NCI-H1092 treated with DMSO at 0.1 percent for 48 hours (cell line): Measurements from ENCODE around the gene DZIP1.
"Not testable (repeated sequence)": the region's sequence is repeated elsewhere in the genome, so short reads cannot be mapped to it uniquely, and the experiment has no call there.

Experiments used
- DNase-seq: peaks from one replicate; lab custom pipeline; 2025; lab: John Stamatoyannopoulos, UW

Gene DZIP1

DNA sequence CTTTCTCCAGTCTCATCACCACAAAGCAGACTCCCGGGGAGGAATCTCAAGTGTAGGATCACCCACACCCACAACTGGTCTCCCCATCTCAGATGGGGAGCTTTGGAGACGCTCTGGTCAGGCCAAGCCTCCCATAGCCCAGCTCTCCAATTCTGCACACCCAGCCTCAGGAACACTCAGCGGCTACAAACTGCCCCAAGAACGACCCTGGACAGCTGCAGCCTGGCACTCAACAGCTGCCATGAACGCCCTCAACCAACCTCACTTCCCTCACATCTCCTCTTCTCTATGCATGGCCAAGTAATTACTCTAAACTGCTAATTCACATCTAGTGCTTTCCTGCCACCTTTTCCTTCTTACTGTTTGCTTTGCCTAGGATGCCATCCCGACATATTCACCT lies 42.6 kb downstream of the DZIP1 start:
- DNase-seq: no peak

GRCh38 chr13:95601216-95601615 lies 43.3 kb downstream of the DZIP1 start:
- no peak for DNase-seq

DNA sequence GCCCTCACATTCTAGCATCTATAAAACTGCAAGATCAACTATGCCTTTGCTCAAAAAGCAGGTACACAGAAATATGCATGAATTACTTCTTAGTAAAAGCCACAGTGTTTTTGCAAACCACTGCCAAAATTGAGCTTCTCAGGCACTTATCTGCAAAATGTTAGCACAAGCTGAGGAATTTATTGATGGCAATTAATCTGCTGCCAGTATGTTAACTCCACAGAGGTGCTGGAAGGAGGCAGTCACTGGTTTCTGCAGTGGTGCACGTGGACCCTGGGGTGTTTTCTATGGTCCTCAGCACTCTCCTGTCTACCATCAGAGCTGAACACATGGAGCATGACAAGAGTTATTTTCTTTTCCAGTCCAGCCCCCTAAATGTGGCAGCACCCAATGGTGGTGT lies 47.8 kb downstream of the DZIP1 start:
- no peak for DNase-seq

GRCh38 chr13:95593462-95593861 lies 51.0 kb downstream of the DZIP1 start:
- no peak for DNase-seq

DNA sequence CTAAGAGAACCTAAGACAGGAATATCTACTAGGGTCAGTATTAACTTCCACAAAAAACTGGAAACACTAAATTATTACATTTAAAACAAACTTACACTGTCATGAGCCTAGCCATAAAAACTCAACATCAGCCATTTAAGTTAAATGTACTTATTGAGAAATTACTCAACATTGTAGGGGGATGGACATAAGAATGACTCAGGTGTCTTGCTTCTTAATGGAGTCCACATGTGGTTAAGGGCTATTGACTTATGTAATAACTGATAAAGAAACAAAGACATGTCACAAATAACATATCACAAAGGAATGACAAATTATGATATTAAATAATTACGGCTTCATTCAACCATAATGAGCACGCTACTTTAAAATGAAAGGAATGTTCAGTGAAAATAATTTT lies 55.8 kb downstream of the DZIP1 start:
- DNase-seq: no peak

DNA sequence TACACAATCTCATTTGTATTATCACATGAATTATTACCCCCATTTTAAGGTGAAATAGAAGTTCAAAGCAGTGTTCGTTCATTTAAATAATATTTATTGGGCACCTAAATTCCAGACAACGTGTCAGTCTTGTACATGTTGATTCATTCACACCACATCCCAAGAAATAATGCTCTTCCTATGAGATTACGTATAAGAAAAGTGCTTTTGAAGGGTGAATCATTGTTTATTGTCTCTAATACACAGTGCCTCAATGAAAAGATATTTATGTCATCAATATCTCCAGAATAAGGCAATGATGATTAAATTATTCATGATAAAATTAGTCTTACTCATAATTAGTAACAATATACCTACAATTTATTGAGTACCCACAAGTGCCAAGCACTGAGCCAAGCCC lies 56.4 kb downstream of the DZIP1 start:
- no peak for DNase-seq

GRCh38 chr13:95585867-95586266 lies 58.6 kb downstream of the DZIP1 start:
- no peak for DNase-seq

DNA sequence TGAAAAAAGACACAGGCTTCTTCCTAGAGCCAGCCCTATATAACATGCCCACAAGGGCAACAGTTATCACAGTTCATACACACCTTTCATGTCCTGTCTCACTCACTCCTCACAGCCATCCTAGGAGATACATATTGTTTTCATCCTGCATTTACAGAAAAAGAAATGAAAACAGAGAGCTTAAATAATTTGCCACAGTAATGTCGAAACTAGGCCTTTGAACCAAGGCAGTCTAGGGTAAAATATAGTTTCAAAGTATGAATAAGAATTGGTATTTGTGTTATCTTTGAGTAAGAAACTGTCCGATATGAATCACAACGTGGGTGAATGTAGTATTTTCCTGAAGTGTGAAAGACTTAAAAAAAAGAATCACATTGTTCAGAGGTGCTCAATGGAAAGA lies 65.2 kb downstream of the DZIP1 start:
- no peak for DNase-seq

GRCh38 chr13:95573221-95573620 lies 71.3 kb downstream of the DZIP1 start:
- no peak for DNase-seq

DNA sequence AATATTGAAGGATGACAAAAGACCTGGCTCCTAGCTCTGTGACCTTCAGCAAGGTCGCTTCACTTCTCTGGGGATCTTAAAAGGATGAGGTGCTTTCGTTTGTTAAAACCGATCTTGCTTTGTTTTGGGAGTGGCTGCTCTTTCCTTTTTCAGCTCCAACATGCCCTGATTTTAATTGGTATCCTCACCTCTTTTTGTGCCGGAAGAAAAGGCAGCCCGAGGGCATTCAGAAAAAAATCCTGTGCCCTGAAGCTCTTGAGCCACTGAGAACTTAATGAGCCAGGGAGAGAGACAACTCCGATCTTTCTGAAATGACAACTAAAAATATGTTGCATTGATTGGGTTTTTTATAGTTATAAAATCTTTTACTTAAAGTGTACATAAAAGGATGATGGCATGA lies 72.6 kb downstream of the DZIP1 start:
- no peak for DNase-seq

DNA sequence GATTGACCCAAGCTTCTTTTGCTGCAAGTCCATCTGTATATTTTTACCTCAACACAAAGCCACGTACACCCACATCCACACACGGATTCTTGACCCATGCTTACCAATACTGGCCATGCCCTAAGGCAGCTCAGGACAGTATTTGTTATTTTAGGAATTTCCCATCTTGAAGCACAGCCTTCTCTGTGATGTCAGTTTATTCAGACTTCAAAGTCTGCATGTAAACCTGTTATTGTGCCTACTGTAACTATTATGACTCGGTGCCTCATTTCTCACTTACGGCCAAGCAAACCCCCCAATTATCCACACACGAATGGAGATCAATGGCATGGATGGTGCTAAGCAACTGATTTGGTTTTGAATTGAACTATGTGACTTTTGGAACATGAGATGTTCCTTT lies 74.5 kb downstream of the DZIP1 start:
- DNase-seq: no peak

DNA sequence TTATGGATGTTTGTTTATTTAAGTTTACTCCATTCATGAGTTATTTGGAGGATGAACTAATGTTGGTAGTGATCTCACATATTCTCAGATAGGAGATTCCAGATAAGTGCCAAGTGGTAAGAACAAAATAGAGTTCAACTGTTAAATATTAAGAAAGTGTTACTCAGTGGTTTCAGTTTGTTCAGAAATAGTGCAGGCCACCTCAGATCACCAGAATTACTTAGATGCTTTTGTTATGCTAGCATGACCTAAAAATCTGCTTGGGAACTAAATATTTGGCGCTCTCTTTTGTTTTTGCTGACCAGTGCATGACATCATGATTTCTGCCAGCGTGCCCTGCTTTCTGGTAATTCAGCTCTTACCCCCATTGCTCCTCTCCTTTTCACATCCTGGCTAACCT lies 76.4 kb downstream of the DZIP1 start:
- no peak for DNase-seq

- DNase-seq: not testable (repeated sequence)
These were observed 78.7 kb downstream of the DZIP1 start for GRCh38 chr13:95565758-95566157.

DNA sequence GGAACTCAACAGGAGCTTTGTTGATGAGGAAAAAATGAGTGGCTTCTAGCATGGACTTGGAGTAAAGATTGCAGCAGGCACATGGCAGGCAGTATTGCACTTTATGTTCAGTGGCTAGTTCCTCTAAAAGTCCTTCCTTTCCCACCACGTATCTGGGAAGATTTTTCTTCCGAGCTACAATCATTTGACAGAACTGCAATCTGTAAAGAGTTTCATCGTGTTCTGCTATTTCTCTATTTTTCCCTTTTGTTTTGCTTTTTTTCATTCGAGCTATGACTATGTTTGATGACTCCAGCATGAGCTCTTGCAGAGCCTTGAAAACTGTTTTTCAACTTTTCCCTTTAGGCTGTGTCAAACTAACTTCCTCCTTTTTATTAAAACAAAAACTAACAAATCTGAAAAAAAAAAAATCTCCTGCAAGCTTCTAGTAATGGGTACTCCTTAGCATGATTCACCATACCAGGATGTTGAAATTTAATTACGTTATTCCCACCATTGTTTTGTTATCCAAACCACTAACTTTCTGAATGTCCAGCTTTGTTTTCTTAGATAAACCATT lies 79.7 kb downstream of the DZIP1 start:
- DNase-seq: no peak

GRCh38 chr13:95564091-95564490 lies 80.4 kb downstream of the DZIP1 start:
- DNase-seq: no peak

DNA sequence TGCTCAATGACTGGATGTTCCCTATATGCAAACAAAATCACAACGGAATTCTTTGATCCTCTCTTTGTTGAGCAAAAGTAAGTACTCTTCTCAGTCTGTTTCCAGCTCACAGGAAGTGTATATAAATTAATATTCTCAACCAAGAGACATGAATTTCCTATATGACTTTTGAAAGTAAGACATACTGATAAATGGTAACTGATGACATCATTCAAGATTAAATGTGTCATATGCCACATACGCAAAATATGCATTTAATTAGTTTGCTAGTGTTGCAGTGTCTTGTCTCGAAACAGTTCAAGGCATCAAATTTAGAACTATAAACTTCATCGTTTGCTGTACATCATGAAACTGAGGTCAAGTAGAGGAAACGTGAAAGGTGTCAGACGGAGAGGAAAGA lies 84.1 kb downstream of the DZIP1 start:
- DNase-seq: no peak

- no peak for DNase-seq
These were observed 85.4 kb downstream of the DZIP1 start for GRCh38 chr13:95559100-95559499.

DNA sequence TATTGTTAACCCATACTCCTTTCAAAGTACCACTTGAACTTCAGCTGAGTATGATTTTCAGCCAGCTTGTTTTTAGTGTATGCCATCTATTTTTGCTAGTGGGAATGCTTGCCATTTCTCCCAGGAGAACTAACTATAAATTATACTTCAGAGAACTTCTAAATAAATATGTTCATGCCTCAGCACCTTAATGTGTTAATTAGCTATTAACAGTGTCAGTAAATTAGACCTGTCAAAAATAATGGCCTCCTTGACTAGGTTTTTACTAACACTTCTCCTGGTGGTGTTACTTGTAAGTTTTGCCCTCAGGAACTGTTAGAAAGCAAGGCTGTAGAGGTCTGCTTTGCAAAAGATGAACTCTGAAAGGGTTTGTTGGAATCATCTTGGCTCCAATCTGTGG lies 87.5 kb downstream of the DZIP1 start:
- DNase-seq: no peak

- DNase-seq: no peak
These were observed 90.7 kb downstream of the DZIP1 start for GRCh38 chr13:95553581-95554385.

DNA sequence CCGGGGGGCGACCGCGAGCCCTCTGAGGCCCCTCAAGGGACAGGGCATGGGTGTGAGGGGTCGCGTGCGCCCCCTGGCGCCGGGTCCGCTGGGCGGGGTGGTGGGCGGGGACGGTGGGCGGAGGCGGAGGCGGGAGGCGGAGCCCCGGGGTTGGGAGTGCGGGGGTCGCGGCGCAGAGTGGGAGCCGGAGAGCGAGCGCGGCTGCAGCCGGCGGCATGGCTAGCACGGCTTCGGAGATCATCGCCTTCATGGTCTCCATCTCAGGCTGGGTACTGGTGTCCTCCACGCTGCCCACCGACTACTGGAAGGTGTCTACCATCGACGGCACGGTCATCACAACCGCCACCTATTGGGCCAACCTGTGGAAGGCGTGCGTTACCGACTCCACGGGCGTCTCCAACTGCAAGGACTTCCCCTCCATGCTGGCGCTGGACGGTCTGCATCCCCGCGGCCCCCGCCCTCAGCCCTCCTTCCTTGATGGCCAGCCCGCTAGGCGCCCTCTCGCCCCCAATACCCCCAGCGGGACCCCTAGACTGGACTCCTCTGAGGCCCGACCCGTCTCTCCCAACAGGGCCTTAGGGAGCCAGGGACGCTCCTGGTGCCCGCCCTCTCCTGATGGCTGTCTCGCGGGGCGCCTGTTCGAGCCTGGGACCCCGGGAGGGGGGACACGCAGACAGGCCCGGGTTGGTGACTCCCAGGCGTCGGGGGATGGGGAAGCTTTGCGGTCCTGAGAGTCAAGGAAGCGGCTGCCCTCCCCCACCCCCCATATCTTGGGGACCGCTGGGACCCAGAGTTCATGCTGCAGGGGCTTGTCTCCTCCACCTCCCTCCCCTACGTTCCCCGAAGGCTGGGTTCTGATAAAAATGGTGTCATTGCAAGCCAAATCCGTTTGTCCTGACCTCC lies 91.7 kb downstream of the DZIP1 start, which contains the start of gene CLDN10:
Gene CLDN10, plus strand, starts transcription at position 182 of the 903 bp plus-strand sequence. Its CDS starts 34 bp downstream, at position 216.
- peak; percentile 26 for DNase-seq

- no peak for DNase-seq
These were observed 92.3 kb downstream of the DZIP1 start for GRCh38 chr13:95552208-95552538.

DNA sequence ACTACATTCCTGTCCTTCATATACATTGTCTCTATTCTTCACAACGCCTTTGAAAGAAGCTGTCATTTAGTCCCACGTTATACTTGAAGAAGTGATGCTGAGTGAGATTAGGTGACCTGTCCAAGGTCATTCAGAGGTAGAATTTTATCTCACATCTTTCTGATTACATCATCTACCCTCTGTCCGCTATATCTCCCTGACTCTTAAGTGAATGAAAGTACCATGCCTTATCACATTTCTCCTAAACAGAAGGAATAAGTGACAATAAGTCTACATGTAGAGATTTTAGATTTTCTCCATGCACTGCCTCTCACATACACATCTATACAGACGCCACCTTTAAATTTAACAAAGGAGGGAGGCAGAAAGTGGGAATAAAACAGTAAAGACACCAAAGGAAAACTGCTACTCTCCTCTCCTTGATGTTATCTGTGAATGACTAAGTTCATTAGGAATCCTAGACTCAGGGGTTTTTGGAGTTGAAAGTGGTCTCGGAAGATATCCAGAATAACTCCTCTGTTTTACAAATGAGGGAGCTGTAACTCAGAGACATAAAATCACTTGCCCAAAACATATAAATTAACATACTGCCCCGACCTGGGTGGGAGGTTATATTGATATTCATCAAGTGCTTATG lies 96.9 kb downstream of the DZIP1 start:
- DNase-seq: no peak
